ENCODE data around the gene KATNAL1.

KATNAL1 gene

GRCh38 chr13:30333616-30334015 lies 26.3 kb upstream of the KATNAL1 start:
- in situ Hi-C loops (cut with HindIII; ENCODE audit: low sequenced_read_pairs) = no loop called here

GRCh38 chr13:30332456-30333143 lies 25.2 kb upstream of the KATNAL1 start:
- in situ Hi-C loops (cut with HindIII; ENCODE audit: low sequenced_read_pairs) = no loop called here

- in situ Hi-C loops (cut with HindIII; ENCODE audit: low sequenced_read_pairs) = no loop called here
Measured at GRCh38 chr13:30331331-30331771, 24.0 kb upstream of the KATNAL1 start.

- in situ Hi-C loops (cut with HindIII; ENCODE audit: low sequenced_read_pairs) = no loop called here
Measured at GRCh38 chr13:30329009-30329585, 21.7 kb upstream of the KATNAL1 start.

GRCh38 chr13:30325668-30326067 lies 18.3 kb upstream of the KATNAL1 start:
- in situ Hi-C loops (cut with HindIII; ENCODE audit: low sequenced_read_pairs) = no loop called here

- in situ Hi-C loops (cut with HindIII; ENCODE audit: low sequenced_read_pairs) = no loop called here
Measured at GRCh38 chr13:30323524-30323923, 16.2 kb upstream of the KATNAL1 start.

- in situ Hi-C loops (cut with HindIII; ENCODE audit: low sequenced_read_pairs) = no loop called here
Measured at GRCh38 chr13:30322428-30322827, 15.1 kb upstream of the KATNAL1 start.

- in situ Hi-C loops (cut with HindIII; ENCODE audit: low sequenced_read_pairs) = no loop called here
Measured at GRCh38 chr13:30321256-30321655, 13.9 kb upstream of the KATNAL1 start.

- in situ Hi-C loops (cut with HindIII; ENCODE audit: low sequenced_read_pairs) = no loop called here
Measured at GRCh38 chr13:30319655-30320054, 12.3 kb upstream of the KATNAL1 start.

GRCh38 chr13:30319130-30319529 lies 11.8 kb upstream of the KATNAL1 start:
- in situ Hi-C loops (cut with HindIII; ENCODE audit: low sequenced_read_pairs) = no loop called here

GRCh38 chr13:30318026-30318425 lies 10.7 kb upstream of the KATNAL1 start:
- in situ Hi-C loops (cut with HindIII; ENCODE audit: low sequenced_read_pairs) = no loop called here

- in situ Hi-C loops (cut with HindIII; ENCODE audit: low sequenced_read_pairs) = no loop called here
Measured at GRCh38 chr13:30314562-30314961, 7.2 kb upstream of the KATNAL1 start.

- in situ Hi-C loops (cut with HindIII; ENCODE audit: low sequenced_read_pairs) = no loop called here
Measured at GRCh38 chr13:30314069-30314468, 6.7 kb upstream of the KATNAL1 start.

GRCh38 chr13:30313311-30313710 lies 6.0 kb upstream of the KATNAL1 start:
- in situ Hi-C loops (cut with HindIII; ENCODE audit: low sequenced_read_pairs) = no loop called here

GRCh38 chr13:30312904-30313303 lies 5.6 kb upstream of the KATNAL1 start:
- in situ Hi-C loops (cut with HindIII; ENCODE audit: low sequenced_read_pairs) = no loop called here

GRCh38 chr13:30308548-30308947 lies 1.2 kb upstream of the KATNAL1 start:
- in situ Hi-C loops (cut with HindIII; ENCODE audit: low sequenced_read_pairs) = no loop called here

- in situ Hi-C loops (cut with HindIII; ENCODE audit: low sequenced_read_pairs) = no loop called here
Measured at GRCh38 chr13:30307971-30308290, 580 bp upstream of the KATNAL1 start.

GRCh38 chr13:30306762-30307193 lies 573 bp downstream of the KATNAL1 start:
- in situ Hi-C loops (cut with HindIII; ENCODE audit: low sequenced_read_pairs) = no loop called here

- in situ Hi-C loops (cut with HindIII; ENCODE audit: low sequenced_read_pairs) = no loop called here
Measured at GRCh38 chr13:30305456-30305970, 1.8 kb downstream of the KATNAL1 start.

GRCh38 chr13:30303269-30303668 lies 4.1 kb downstream of the KATNAL1 start:
- in situ Hi-C loops (cut with HindIII; ENCODE audit: low sequenced_read_pairs) = no loop called here

- in situ Hi-C loops (cut with HindIII; ENCODE audit: low sequenced_read_pairs) = no loop called here
Measured at GRCh38 chr13:30301827-30302226, 5.5 kb downstream of the KATNAL1 start.

GRCh38 chr13:30300596-30300995 lies 6.8 kb downstream of the KATNAL1 start:
- in situ Hi-C loops (cut with HindIII; ENCODE audit: low sequenced_read_pairs) = no loop called here

- in situ Hi-C loops (cut with HindIII; ENCODE audit: low sequenced_read_pairs) = no loop called here
Measured at GRCh38 chr13:30299786-30300185, 7.6 kb downstream of the KATNAL1 start.

Measured in DLD1 (cell line).